Fibroblast of lung (primary cell): ENCODE results near the gene RUBCN. TPM values are rescaled to one million over a fixed set of nuclear protein-coding genes. Genes with fewer than 3 reads are reported as not detected.
"Not testable (repeated sequence)": the region's sequence is repeated elsewhere in the genome, so short reads cannot be mapped to it uniquely, and the experiment has no call there.

ENCODE experiments used
- DNase-seq, 2 donors: peaks; one replicate each; pipeline versions ENCODE4 v3.0.0 to v3.0.0-alpha.2; 2010; ENCODE audit warnings: low read depth in 2 of 2
- H2AFZ ChIP-seq: 2 replicates; pipeline ENCODE4 v1.5.1; 2012; ENCODE audit warnings: low read length, control low read depth, inconsistent platforms
- H3K27ac ChIP-seq: 2 replicates; pipeline ENCODE4 v1.5.1; 2011; ENCODE audit warnings: low read length, control low read depth; ENCODE audit not compliant: insufficient read depth
- H3K27me3 ChIP-seq: 2 replicates; pipeline ENCODE4 v1.5.1; 2011; ENCODE audit warnings: mild to moderate bottlenecking, low read length; ENCODE audit not compliant: control insufficient read depth, insufficient read depth
- H3K36me3 ChIP-seq: 2 replicates; pipeline ENCODE4 v1.5.1; 2011; ENCODE audit warnings: low read length; ENCODE audit not compliant: control insufficient read depth, insufficient read depth
- H3K4me1 ChIP-seq: 2 replicates; pipeline ENCODE4 v1.5.1; 2011; ENCODE audit warnings: low read length; ENCODE audit not compliant: control insufficient read depth, insufficient read depth; ENCODE audit errors: extremely low read depth
- H3K4me2 ChIP-seq: 2 replicates; pipeline ENCODE4 v1.5.1; 2011; ENCODE audit warnings: low read length, control low read depth; ENCODE audit not compliant: insufficient read depth; ENCODE audit errors: extremely low read depth
- H3K4me3 ChIP-seq, 4 experiments: fragments of 200-600 bp in 1 of 4; sonication (generic) in 1 of 4; replicated peaks in 1 of 4; 2 replicates each; pipeline ENCODE4 v1.5.1; 2011 to 2016; ENCODE audit warnings: low read length in 4 of 4, low read depth in 3 of 4, mild to moderate bottlenecking in 3 of 4, control low read depth in 2 of 4, inconsistent platforms in 1 of 4, mixed read lengths in 1 of 4; ENCODE audit not compliant: insufficient read depth in 1 of 4; ENCODE audit errors: control extremely low read depth in 1 of 4
- H3K79me2 ChIP-seq: 2 replicates; pipeline ENCODE4 v1.5.1; 2012; ENCODE audit warnings: mild to moderate bottlenecking, low read length, inconsistent platforms; ENCODE audit not compliant: control insufficient read depth, insufficient read depth
- H3K9ac ChIP-seq: 2 replicates; pipeline ENCODE4 v1.5.1; 2011; ENCODE audit warnings: mild to moderate bottlenecking, low read length, control low read depth; ENCODE audit not compliant: insufficient read depth
- H3K9me3 ChIP-seq: 2 replicates; pipeline ENCODE4 v1.5.1; 2012; ENCODE audit warnings: low read depth, low read length; ENCODE audit not compliant: control insufficient read depth, insufficient read depth
- H4K20me1 ChIP-seq: 2 replicates; pipeline ENCODE4 v1.5.1; 2011; ENCODE audit warnings: low read length; ENCODE audit not compliant: control insufficient read depth, insufficient read depth; ENCODE audit errors: extremely low read depth
- polyA plus RNA-seq, 2 donors: library from polyadenylated mRNA; depleted of rRNA in 1 of 2; stranded (reverse) in 1 of 2; unstranded in 1 of 2; fragments of >200 nt; gene quantifications; 2 replicates each; pipeline ENCODE4 v1.2.1, GENCODE V29; 2011 to 2012; ENCODE audit warnings: missing spikeins in 1 of 2
- total RNA-seq: library from RNA; depleted of rRNA; stranded (reverse); fragments of >200 nt; gene quantifications from 2 replicates; pipeline ENCODE4 v1.2.1, GENCODE V29; 2014

The RUBCN gene
- total and polyA plus RNA-seq, 2 donors (not counting 1 experiment from before 2014, with no cell fraction given) = 13.0 to 15.2 TPM

- not testable (repeated sequence) for H3K27ac ChIP-seq, DNase-seq, H3K36me3 ChIP-seq, H3K9ac ChIP-seq, H3K27me3 ChIP-seq, H3K4me3 ChIP-seq, H3K9me3 ChIP-seq, H3K79me2 ChIP-seq, H3K4me1 ChIP-seq, H4K20me1 ChIP-seq, H3K4me2 ChIP-seq, H2AFZ ChIP-seq
Measured at GRCh38 chr3:197657541-197658292, 79.0 kb downstream of the RUBCN start.

- not testable (repeated sequence) for H2AFZ ChIP-seq, H3K4me2 ChIP-seq, H3K27ac ChIP-seq, H3K27me3 ChIP-seq, H3K9ac ChIP-seq, H3K4me1 ChIP-seq, H3K4me3 ChIP-seq, DNase-seq, H4K20me1 ChIP-seq, H3K9me3 ChIP-seq, H3K79me2 ChIP-seq, H3K36me3 ChIP-seq
Measured at GRCh38 chr3:197656960-197657359, 79.7 kb downstream of the RUBCN start.

DNA sequence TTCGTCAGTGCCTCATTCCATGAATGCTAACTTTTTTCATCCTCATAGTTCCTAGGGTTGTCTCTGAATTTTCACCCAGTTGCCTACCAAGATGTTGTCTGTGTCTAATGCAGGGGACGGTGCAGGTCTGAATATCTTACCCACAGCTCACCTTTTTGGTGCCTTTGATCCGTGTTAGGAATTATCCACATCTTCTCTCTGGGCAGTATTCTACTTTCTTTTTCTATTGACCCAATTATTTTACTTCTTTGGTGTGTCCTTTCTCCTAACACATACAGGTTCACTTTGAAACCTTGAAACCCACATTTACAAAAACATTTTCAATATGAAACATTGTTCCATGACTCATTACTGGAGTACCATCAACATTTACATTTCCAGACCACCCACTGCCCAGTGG lies 80.6 kb downstream of the RUBCN start:
- not testable (repeated sequence) for H3K4me2 ChIP-seq, H4K20me1 ChIP-seq, H3K27ac ChIP-seq, H3K4me1 ChIP-seq, DNase-seq, H3K9me3 ChIP-seq, H2AFZ ChIP-seq, H3K9ac ChIP-seq, H3K36me3 ChIP-seq, H3K79me2 ChIP-seq, H3K4me3 ChIP-seq, H3K27me3 ChIP-seq

DNA sequence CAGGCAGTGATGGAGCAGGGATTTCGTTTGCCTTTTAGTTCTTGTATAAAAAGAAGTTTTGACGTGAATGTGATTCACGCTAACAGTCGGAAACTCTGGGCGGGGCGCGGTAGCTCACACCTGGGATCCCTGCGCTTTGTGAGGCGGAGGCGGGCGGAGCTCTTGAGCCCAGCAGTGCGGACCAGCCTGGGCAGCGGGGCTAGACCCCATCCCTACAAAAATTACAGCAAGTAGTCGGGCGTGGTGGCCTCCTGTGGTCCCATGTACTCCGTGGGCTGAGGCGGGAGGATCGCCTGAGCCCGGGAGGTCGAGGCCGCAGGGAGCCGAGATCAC lies 81.7 kb downstream of the RUBCN start:
- H3K9ac ChIP-seq, H2AFZ ChIP-seq, H3K79me2 ChIP-seq, H3K27me3 ChIP-seq, H3K4me1 ChIP-seq, H3K9me3 ChIP-seq, DNase-seq, H3K4me3 ChIP-seq, H3K27ac ChIP-seq, H4K20me1 ChIP-seq, H3K36me3 ChIP-seq, H3K4me2 ChIP-seq: not testable (repeated sequence)

DNA sequence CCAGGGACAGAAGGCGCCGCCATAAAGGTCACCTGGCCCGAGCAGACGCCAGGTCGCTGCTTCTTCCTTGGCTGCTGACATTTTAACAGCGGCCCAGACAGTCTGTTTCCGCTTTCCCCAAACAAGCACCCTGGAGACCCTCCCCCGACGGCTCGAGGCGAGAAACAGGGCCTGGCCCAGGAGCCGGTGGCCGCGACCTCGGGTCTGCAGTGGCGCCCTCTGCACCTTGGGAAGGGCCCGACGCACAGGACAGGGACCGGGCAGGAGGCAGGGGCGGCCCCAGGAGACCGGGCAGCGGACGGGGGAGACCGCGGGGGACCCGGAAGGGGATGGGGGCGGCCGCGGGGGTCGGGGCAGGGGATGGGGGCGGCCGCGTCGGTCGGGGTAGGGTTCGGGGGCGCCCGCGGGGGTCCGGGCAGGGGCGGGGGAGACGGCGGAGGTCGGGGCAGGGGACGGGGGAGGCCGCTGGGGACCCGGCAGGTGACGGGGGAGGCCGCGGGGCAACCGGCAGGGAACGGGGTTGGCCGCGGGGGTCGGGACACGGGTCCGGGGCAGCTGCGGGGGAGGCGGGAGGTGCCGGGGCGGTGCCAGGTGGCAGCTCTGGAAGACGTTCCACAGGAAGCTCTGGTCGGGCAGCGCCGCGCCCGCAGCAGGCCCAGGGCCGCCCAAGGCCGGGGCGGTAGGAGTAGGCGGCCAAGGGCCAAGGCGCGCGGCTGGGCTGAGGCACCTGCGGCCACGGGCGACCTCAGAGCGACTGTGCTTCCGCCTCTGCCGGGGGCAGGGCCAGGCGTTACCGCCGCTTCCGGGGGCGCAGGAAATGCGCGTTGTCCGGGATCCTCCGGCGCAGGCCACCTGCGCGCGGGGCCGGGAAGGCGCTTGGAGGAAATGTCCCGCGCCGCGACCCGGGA lies 82.4 kb downstream of the RUBCN start:
- not testable (repeated sequence) for H3K4me1 ChIP-seq, H3K27me3 ChIP-seq, H3K9me3 ChIP-seq, H3K4me3 ChIP-seq, H3K36me3 ChIP-seq, H3K27ac ChIP-seq, H3K79me2 ChIP-seq, H3K9ac ChIP-seq, H4K20me1 ChIP-seq, DNase-seq, H3K4me2 ChIP-seq, H2AFZ ChIP-seq

DNA sequence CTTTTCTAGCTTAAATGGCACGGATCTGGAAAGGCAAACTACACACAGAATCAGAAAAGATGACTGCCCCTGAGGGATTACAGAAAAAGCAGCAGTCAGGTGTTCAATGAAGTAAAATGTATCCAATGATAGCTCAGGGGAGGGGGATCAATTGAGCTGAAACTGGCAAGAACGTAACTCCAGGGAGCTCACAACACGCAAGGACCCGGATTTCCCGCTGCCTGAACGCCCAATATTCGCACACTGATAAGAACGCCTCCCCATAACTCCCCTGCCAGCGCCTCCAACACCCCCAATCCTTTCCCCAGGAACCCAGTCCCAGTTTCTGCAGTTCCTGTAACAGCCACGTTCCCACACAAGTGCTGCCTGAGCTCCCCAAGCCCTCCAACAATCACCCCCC lies 83.8 kb downstream of the RUBCN start:
- not testable (repeated sequence) for H3K27me3 ChIP-seq, DNase-seq, H2AFZ ChIP-seq, H3K79me2 ChIP-seq, H3K4me2 ChIP-seq, H3K4me1 ChIP-seq, H3K27ac ChIP-seq, H3K9me3 ChIP-seq, H3K4me3 ChIP-seq, H3K9ac ChIP-seq, H3K36me3 ChIP-seq, H4K20me1 ChIP-seq
